Keratinocyte (primary cell): Measurements from ENCODE around the gene NDUFS7. TPM values are rescaled to one million over a fixed set of nuclear protein-coding genes. Genes with fewer than 3 reads are reported as not detected.

ENCODE experiments used
- DNase-seq: peaks from one replicate; pipeline ENCODE4 v3.0.0-alpha.2; 2011; ENCODE audit warnings: low read depth, missing footprints, low spot score
- FAIRE-seq: peaks from 2 replicates; lab custom pipeline; 2011; peaks lifted over from hg19 to GRCh38; lab: Jason Lieb, UNC
- H2AFZ ChIP-seq: 2 replicates; pipeline ENCODE4 v1.6.0; 2012; ENCODE audit warnings: low read length, control low read depth, inconsistent platforms; ENCODE audit not compliant: control insufficient read depth
- H3K27ac ChIP-seq: 2 replicates; pipeline ENCODE4 v1.5.1; 2011; ENCODE audit warnings: low read length; ENCODE audit not compliant: control insufficient read depth, insufficient read depth
- H3K27me3 ChIP-seq: 3 replicates; pipeline ENCODE4 v1.6.0; 2011; ENCODE audit warnings: low read length; ENCODE audit not compliant: control insufficient read depth, insufficient read depth; ENCODE audit errors: extremely low read depth
- H3K36me3 ChIP-seq, 2 experiments: 2 replicates in 1 of 2; 3 replicates in 1 of 2; pipeline ENCODE4 v1.5.1; 2011; ENCODE audit warnings: low read length in 2 of 2, mild to moderate bottlenecking in 1 of 2; ENCODE audit not compliant: control insufficient read depth in 2 of 2, insufficient read depth in 2 of 2; ENCODE audit errors: extremely low read depth in 1 of 2
- H3K4me1 ChIP-seq: 3 replicates; pipeline ENCODE4 v1.5.1; 2011; ENCODE audit warnings: low read length; ENCODE audit not compliant: control insufficient read depth, insufficient read depth; ENCODE audit errors: extremely low read depth
- H3K4me2 ChIP-seq: 3 replicates; pipeline ENCODE4 v1.6.0; 2011; ENCODE audit warnings: low read depth, low read length; ENCODE audit not compliant: control insufficient read depth, insufficient read depth; ENCODE audit errors: extremely low read depth
- H3K4me3 ChIP-seq, 3 experiments: fragments of 200-600 bp in 1 of 3; sonication (generic) in 1 of 3; 2 replicates in 2 of 3; 3 replicates in 1 of 3; pipeline ENCODE4 v1.5.1; 2011 to 2016; ENCODE audit warnings: low read length in 3 of 3, mild to moderate bottlenecking in 3 of 3, control low read depth in 2 of 3, inconsistent platforms in 1 of 3, low read depth in 1 of 3, mixed read lengths in 1 of 3, mixed run types in 1 of 3, moderate library complexity in 1 of 3; ENCODE audit not compliant: control insufficient read depth in 2 of 3, insufficient read depth in 2 of 3; ENCODE audit errors: extremely low read depth in 1 of 3
- H3K79me2 ChIP-seq: 2 replicates; pipeline ENCODE4 v1.6.0; 2012; ENCODE audit warnings: low read length; ENCODE audit not compliant: control insufficient read depth, insufficient read depth
- H3K9ac ChIP-seq: 3 replicates; pipeline ENCODE4 v1.6.0; 2011; ENCODE audit warnings: low read length; ENCODE audit not compliant: control insufficient read depth, insufficient read depth; ENCODE audit errors: extremely low read depth
- H3K9me1 ChIP-seq: 3 replicates; pipeline ENCODE4 v1.6.0; 2011; ENCODE audit warnings: low read length; ENCODE audit not compliant: control insufficient read depth, insufficient read depth; ENCODE audit errors: extremely low read depth
- H3K9me3 ChIP-seq: 2 replicates; pipeline ENCODE4 v1.5.1; 2012; ENCODE audit warnings: low read depth, low read length; ENCODE audit not compliant: control insufficient read depth
- H4K20me1 ChIP-seq: 3 replicates; pipeline ENCODE4 v1.6.0; 2011; ENCODE audit warnings: low read length; ENCODE audit not compliant: control insufficient read depth, insufficient read depth; ENCODE audit errors: extremely low read depth
- CTCF ChIP-seq, 3 experiments: IDR thresholded peaks in 1 of 3; conservative IDR thresholded peaks in 1 of 3; optimal IDR thresholded peaks in 1 of 3; 2 replicates in 2 of 3; 3 replicates in 1 of 3; pipeline versions ENCODE3 to v1.5.1; 2011; ENCODE audit warnings: low read length in 3 of 3, mild to moderate bottlenecking in 3 of 3, moderate library complexity in 2 of 3, control low read depth in 1 of 3, inconsistent platforms in 1 of 3; ENCODE audit not compliant: insufficient read depth in 2 of 3; ENCODE audit errors: extremely low read depth in 1 of 3
- EZH2 ChIP-seq: IDR thresholded peaks from one replicate; pipeline ENCODE4 v1.6.1; 2012; ENCODE audit warnings: inconsistent platforms, mild to moderate bottlenecking, low read length, moderate library complexity
- dilution Hi-C: fragments of 300-500 bp; cut with MboI; formaldehyde crosslinking; loops from one replicate; pipeline ENCODE4 v1.7.0; 2020; ENCODE audit warnings: low sequenced_read_pairs; ENCODE audit not compliant: extremely low pct_ligation_motif_present
- polyA plus RNA-seq, 5 experiments: library from polyadenylated mRNA; depleted of rRNA in 3 of 5; stranded (reverse) in 3 of 5; stranded (forward) in 1 of 5; unstranded in 1 of 5; fragments of >200 nt; gene quantifications; 1 replicate in 1 of 5; 2 replicates in 3 of 5; 3 replicates in 1 of 5; pipeline versions ENCODE4 v1.2.1 to v1.2.3, GENCODE V29; 2011 to 2012; ENCODE audit warnings: missing spikeins in 2 of 5, low read depth in 1 of 5, low replicate concordance in 1 of 5

Gene NDUFS7
- polyA plus RNA-seq, 1 donor (not counting 4 experiments of a cell fraction or from before 2014, with no cell fraction given), result 23.2 TPM

- Histone ChIP-seq H3K4me1 (peaks cover 6% of the 10 kb centered on the region), H3K9me1 (no peaks in the 10 kb centered on the region), H3K4me2 (no peak overlapping the region), H3K9ac (no peak overlapping the region), H2AFZ (no peak overlapping the region), H3K36me3 (peaks cover 0 to 2% of the 10 kb centered on the region in 2 experiments), H3K27me3 (no peaks in the 10 kb centered on the region), H3K79me2 (peaks cover 12% of the 10 kb centered on the region), H3K4me3 (no peak overlapping the region), H4K20me1 (no peaks in the 10 kb centered on the region), H3K27ac (no peak overlapping the region), H3K9me3 (no peaks in the 10 kb centered on the region)
- dilution Hi-C loops, result no loop called here
- FAIRE-seq (no peak), DNase-seq (no peak)
- no peak for TF ChIP-seq EZH2
Measured at GRCh38 chr19:1379961-1380489, 3.7 kb upstream of the NDUFS7 start.

DNA sequence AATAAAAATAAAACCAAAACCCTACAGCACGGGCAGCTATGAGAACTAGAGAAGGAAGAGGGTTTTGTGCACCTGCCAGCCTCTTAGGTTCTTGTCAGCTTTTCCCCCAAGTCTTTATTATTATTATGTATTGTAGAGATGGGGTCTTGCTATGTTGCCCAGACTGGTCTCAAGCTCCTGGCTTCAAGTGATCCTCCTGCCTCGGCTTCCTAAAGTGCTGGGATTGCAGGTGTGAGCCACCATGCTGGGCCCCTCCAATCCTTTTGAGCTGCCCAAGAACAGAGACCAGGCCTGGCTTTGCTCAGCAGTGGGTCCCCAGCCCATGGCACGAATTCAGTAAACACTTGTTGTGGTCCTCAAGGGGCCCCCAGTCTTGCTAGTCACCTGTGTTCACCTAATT lies 1.5 kb upstream of the NDUFS7 start:
- Histone ChIP-seq H3K9me1 (no peaks in the 10 kb centered on the region), H2AFZ (no peak overlapping the region), H3K4me3 (no peak overlapping the region), H3K4me1 (peaks cover 13% of the 10 kb centered on the region), H3K79me2 (peaks cover 16% of the 10 kb centered on the region), H3K9me3 (no peaks in the 10 kb centered on the region), H3K27ac (no peak overlapping the region), H3K27me3 (no peaks in the 10 kb centered on the region), H3K9ac (no peak overlapping the region), H3K36me3 (peaks cover 0 to 3% of the 10 kb centered on the region in 2 experiments), H4K20me1 (no peaks in the 10 kb centered on the region), H3K4me2 (no peak overlapping the region)
- no peak for FAIRE-seq
- dilution Hi-C loops, result no loop called here
- DNase-seq, result no peak
- no peak for TF ChIP-seq CTCF (optimal IDR thresholded peaks at IDR 0.05 in 1 of 3, IDR thresholded peaks at IDR 0.05 in 1 of 3, conservative IDR thresholded peaks at IDR 0.05 in 1 of 3; ENCODE audit: extremely low read depth in 1 of 3, insufficient read depth in 2 of 3, low read length in 3 of 3)
- TF ChIP-seq EZH2, result no peak

GRCh38 chr19:1383017-1383311 lies 743 bp upstream of the NDUFS7 start:
- H3K79me2 ChIP-seq, result peaks cover 17% of the 10 kb centered on the region
- DNase-seq, result peak; percentile 91
- H3K36me3 ChIP-seq, result peaks cover 0 to 1% of the 10 kb centered on the region in 2 experiments
- dilution Hi-C loops, result no loop called here
- no peaks in the 10 kb centered on the region for H3K9me3 ChIP-seq
- no peak overlapping the region for H3K4me2 ChIP-seq
- H3K27me3 ChIP-seq, result no peaks in the 10 kb centered on the region
- H2AFZ ChIP-seq, result no peak overlapping the region
- H3K4me1 ChIP-seq, result peaks cover 17% of the 10 kb centered on the region
- H3K9ac ChIP-seq, result no peak overlapping the region
- H3K9me1 ChIP-seq, result no peaks in the 10 kb centered on the region
- TF ChIP-seq EZH2, result no peak
- TF ChIP-seq CTCF (optimal IDR thresholded peaks at IDR 0.05 in 1 of 3, IDR thresholded peaks at IDR 0.05 in 1 of 3, conservative IDR thresholded peaks at IDR 0.05 in 1 of 3; ENCODE audit: extremely low read depth in 1 of 3, insufficient read depth in 2 of 3, low read length in 3 of 3), result no peak
- H3K27ac ChIP-seq, result no peak overlapping the region
- FAIRE-seq, result no peak
- no peak overlapping the region for H3K4me3 ChIP-seq
- no peaks in the 10 kb centered on the region for H4K20me1 ChIP-seq
